DOHH2 (cell line): ENCODE measurements around the gene CDC26.

Source experiments
- EZH2phosphoT487 ChIP-seq: fragments of 200-600 bp; sonication (generic); IDR thresholded peaks from 2 replicates; pipeline ENCODE4 v1.6.1; 2017; ENCODE audit warnings: borderline replicate concordance, mild to moderate bottlenecking, antibody characterized with exemption, low read length, moderate library complexity, mixed read lengths
- TF ChIP-seq, protein P1 (sequence below): fragments of 200-600 bp; sonication (generic); IDR thresholded peaks from one replicate; pipeline ENCODE4 v1.5.1; 2014; ENCODE audit warnings: antibody characterized with exemption, mild to moderate bottlenecking, low read depth, low read length; ENCODE audit not compliant: poor library complexity, severe bottlenecking

DNA sequence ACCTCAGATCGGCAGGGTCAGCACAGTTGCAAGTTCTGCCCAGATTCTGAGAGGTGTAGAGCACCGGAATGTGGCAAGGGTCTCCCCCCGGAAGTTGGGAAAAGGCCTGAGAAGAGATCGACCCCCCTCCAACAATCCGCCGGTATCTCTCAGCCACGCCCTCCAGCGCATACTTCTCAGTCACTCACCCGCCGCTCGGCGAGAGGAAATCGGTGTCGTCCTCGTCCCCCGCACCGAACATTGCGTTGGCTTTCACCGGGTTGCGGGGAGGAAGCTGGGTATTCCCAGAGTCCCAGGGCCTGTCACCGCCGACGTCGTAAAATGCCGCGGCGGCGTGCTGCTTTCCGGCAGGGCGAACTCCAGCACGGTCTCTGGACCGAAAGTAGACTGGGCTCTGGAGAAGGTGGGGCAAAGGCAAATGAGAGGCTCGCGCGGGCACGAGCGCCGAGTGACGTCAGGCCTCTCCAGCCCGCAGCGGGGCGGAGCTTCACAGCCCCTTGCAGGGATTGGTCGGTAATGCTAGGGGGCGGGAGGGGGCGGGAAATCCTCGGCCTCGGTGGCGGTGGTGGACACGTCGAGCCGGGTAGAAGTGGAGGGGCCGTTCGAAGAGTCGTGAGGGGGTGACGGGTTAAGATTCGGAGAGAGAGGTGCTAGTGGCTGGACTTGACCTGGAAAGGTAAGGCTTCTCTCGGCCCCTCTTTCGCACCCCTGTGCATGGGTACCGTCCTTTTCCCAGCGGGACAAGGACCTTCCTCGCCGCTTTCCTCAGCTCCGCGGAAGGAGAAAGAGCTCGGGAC is 54.2 kb downstream of the CDC26 start, which contains the start of the genes FKBP15 and SLC31A1:
- TF ChIP-seq, protein P1, sequence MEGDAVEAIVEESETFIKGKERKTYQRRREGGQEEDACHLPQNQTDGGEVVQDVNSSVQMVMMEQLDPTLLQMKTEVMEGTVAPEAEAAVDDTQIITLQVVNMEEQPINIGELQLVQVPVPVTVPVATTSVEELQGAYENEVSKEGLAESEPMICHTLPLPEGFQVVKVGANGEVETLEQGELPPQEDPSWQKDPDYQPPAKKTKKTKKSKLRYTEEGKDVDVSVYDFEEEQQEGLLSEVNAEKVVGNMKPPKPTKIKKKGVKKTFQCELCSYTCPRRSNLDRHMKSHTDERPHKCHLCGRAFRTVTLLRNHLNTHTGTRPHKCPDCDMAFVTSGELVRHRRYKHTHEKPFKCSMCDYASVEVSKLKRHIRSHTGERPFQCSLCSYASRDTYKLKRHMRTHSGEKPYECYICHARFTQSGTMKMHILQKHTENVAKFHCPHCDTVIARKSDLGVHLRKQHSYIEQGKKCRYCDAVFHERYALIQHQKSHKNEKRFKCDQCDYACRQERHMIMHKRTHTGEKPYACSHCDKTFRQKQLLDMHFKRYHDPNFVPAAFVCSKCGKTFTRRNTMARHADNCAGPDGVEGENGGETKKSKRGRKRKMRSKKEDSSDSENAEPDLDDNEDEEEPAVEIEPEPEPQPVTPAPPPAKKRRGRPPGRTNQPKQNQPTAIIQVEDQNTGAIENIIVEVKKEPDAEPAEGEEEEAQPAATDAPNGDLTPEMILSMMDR: no peak
- no peak for TF ChIP-seq EZH2phosphoT487
